Measurements from ENCODE around the gene STOML1. TPM values are rescaled to one million over a fixed set of nuclear protein-coding genes. Genes with fewer than 3 reads are reported as not detected.
A peak's percentile ranks its signal among the peaks of the same experiment; 100 is the strongest.

Gene STOML1
- total RNA-seq, 4 donors from 2014 or later: 8.1 to 21.7 (median 13.7) TPM

DNA sequence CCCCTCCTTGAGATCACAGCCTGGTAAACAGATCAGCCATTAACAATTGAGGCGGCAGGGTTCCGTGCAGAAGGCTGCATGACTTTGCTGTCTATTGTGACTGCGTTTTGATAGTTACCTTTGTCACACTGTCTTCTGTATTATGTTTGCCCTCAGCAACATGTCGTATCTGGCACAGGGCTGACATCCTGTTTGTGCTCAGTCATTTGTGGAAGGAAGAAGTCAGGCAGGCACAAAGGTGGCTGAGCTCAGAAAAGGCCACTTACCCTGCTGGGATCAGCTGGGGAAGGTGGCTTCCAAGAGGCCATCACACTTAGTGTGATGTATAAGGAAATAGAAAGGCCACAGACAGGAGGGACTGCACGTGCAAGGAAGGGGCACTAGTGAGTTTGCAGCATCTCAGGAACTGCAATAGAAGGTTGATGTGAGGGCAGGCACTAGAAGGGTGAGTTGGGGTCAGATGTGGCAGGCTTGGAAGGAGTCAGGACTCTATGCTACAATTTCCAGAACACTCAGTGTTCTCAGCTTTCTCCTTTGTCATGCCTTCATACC lies 15.8 kb upstream of the STOML1 start:
- Histone ChIP-seq H3K27me3 (no peaks in the 10 kb centered on the region), H3K9me3 (no peaks in the 10 kb centered on the region), H3K27ac (peak overlapping the region in 3 of 4 donors; percentile 28 to 52 (median 43)), H3K4me1 (peaks cover 0 to 83% (median 33%) of the 10 kb centered on the region in 3 donors), H3K36me3 (peaks cover 0 to 37% of the 10 kb centered on the region in 2 donors), H3K4me3 (no peak overlapping the region)
- TF ChIP-seq POLR2AphosphoS5 (IDR thresholded peaks at IDR 0.05) (no peak), POLR2A (IDR thresholded peaks at IDR 0.05) (no peak), EP300 (IDR thresholded peaks at IDR 0.05) (no peak)
- TF ChIP-seq, protein P1, sequence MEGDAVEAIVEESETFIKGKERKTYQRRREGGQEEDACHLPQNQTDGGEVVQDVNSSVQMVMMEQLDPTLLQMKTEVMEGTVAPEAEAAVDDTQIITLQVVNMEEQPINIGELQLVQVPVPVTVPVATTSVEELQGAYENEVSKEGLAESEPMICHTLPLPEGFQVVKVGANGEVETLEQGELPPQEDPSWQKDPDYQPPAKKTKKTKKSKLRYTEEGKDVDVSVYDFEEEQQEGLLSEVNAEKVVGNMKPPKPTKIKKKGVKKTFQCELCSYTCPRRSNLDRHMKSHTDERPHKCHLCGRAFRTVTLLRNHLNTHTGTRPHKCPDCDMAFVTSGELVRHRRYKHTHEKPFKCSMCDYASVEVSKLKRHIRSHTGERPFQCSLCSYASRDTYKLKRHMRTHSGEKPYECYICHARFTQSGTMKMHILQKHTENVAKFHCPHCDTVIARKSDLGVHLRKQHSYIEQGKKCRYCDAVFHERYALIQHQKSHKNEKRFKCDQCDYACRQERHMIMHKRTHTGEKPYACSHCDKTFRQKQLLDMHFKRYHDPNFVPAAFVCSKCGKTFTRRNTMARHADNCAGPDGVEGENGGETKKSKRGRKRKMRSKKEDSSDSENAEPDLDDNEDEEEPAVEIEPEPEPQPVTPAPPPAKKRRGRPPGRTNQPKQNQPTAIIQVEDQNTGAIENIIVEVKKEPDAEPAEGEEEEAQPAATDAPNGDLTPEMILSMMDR (IDR thresholded peaks at IDR 0.05): no peak
- 43 to 86% methylated on average over 4 of the region's 5 CpGs for WGBS, 2 donors (ENCODE audit: low coverage in 1 of 2)
- no peak for ATAC-seq

DNA sequence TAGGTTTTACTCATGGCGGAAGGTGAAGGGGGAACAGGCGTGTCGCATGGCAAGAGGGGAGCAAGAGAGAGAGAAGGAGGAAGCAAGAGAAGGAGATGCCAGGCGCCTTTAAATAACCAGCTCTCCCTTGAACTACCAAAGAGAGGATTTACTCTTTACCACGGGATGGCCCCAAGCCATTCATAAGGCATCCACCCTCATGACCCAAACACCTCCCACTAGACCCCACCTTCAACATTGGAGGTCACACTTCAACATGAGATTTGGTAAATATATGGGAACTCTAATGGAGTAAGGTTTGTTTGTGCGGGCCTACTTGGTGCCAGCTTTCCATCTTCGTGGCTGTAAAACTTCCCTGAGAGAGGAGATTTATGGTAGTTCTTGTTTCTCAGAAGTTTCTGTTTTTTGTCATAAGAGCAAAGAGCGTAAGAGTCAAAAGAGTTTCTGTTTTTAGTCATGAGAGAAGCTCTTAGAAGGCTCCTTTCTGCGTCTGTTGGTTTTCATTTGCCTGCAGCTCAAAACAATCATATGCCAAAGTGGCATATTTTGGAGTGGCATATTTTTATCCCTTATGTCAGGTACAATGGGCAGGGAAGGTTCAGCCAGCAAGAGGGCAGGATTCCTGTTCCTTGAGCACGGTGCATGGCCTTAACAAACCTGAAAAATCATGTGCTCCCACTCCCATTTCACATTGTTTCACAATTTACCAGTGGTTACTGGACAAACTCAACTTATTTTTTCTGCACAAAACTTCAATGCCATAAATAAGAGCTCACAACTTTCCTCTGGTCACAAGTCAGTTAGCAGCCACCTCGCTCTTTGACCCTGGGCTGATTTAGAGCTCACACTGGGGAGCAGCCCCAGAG lies 14.9 kb upstream of the STOML1 start:
- peak overlapping the region in 3 of 4 donors; percentile 28 to 52 (median 43) for H3K27ac ChIP-seq
- 57 to 67% methylated on average over 3 to 11 of the region's 11 CpGs for WGBS, 2 donors (ENCODE audit: low coverage in 1 of 2)
- TF ChIP-seq POLR2AphosphoS5 (IDR thresholded peaks at IDR 0.05): peak; percentile 58
- no peak for TF ChIP-seq EP300 (IDR thresholded peaks at IDR 0.05)
- TF ChIP-seq POLR2A (IDR thresholded peaks at IDR 0.05): no peak
- TF ChIP-seq, protein P1 (IDR thresholded peaks at IDR 0.05): no peak
- H3K4me3 ChIP-seq: no peak overlapping the region
- H3K4me1 ChIP-seq: peaks cover 0 to 81% (median 33%) of the 10 kb centered on the region in 3 donors
- H3K9me3 ChIP-seq: no peaks in the 10 kb centered on the region
- H3K36me3 ChIP-seq: peaks cover 0 to 44% of the 10 kb centered on the region in 2 donors
- H3K27me3 ChIP-seq: no peaks in the 10 kb centered on the region
- ATAC-seq: no peak

DNA sequence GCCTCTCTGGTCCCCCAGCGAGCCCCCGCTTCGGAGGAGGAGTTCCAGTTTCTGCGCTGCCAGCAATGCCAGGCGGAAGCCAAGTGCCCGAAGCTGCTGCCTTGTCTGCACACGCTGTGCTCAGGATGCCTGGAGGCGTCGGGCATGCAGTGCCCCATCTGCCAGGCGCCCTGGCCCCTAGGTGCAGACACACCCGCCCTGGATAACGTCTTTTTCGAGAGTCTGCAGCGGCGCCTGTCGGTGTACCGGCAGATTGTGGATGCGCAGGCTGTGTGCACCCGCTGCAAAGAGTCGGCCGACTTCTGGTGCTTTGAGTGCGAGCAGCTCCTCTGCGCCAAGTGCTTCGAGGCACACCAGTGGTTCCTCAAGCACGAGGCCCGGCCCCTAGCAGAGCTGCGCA lies 5.9 kb upstream of the STOML1 start:
- Histone ChIP-seq H3K9me3 (no peaks in the 10 kb centered on the region), H3K4me3 (peak overlapping the region in 1 of 2 donors; percentile 72), H3K27ac (peak overlapping the region in 1 of 4 donors; percentile 95), H3K27me3 (no peaks in the 10 kb centered on the region), H3K36me3 (peaks cover 0 to 39% of the 10 kb centered on the region in 2 donors), H3K4me1 (peaks cover 3 to 92% (median 24%) of the 10 kb centered on the region in 3 donors)
- no peak for ATAC-seq
- WGBS, 2 donors (ENCODE audit: low coverage in 1 of 2): 100% methylated on average over 4 of the region's 27 CpGs; no CpG with 5 or more reads in 1 of the 2 donors
- TF ChIP-seq EP300 (IDR thresholded peaks at IDR 0.05): no peak
- TF ChIP-seq, protein P1 (IDR thresholded peaks at IDR 0.05): no peak
- TF ChIP-seq POLR2A (IDR thresholded peaks at IDR 0.05): no peak
- TF ChIP-seq POLR2AphosphoS5 (IDR thresholded peaks at IDR 0.05): no peak

DNA sequence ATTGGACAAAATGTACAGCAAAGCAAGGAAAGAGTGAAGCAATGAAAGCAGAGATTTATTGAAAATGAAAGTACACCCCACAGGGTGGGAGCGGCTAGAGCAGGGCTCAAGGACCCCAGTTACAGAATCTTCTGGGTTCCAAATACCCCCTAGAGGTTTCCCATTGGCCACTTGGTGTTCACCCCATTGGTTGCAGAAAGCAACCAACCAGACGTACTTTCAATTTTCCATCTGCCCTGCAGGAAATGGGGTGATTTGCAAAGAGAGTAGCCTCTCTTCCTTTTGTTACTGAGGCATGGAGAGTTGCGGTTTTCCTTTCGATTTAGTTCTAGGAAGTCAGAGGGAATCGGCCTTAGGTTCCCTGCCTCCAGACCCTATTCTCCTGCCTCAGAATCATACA lies 4.8 kb upstream of the STOML1 start:
- Histone ChIP-seq H3K4me1 (peaks cover 3 to 92% (median 28%) of the 10 kb centered on the region in 3 donors), H3K9me3 (no peaks in the 10 kb centered on the region), H3K27ac (peak overlapping the region in 3 of 4 donors; percentile 64 to 95 (median 89)), H3K36me3 (peaks cover 0 to 32% of the 10 kb centered on the region in 2 donors), H3K4me3 (peak overlapping the region; percentile 7 to 72), H3K27me3 (no peaks in the 10 kb centered on the region)
- TF ChIP-seq, protein P1 (IDR thresholded peaks at IDR 0.05): no peak
- TF ChIP-seq POLR2AphosphoS5 (IDR thresholded peaks at IDR 0.05) (no peak), POLR2A (IDR thresholded peaks at IDR 0.05) (no peak), EP300 (IDR thresholded peaks at IDR 0.05) (no peak)
- ATAC-seq: no peak
- WGBS, 2 donors (ENCODE audit: low coverage in 1 of 2): 28 to 50% methylated on average over 4 to 5 of the region's 5 CpGs

Data from gastroesophageal sphincter (tissue), 4 donors.